HL-60/S4 treated with phorbol 12-myristate 13-acetate at 8.2 ng/mL for 4 days and 3 days (cell line): ENCODE data around the gene TXNDC5.

Experiments
- in situ Hi-C: fragments of 300-500 bp; cut with MboI; formaldehyde crosslinking; loops from 2 replicates; pipeline ENCODE4 v1.15.0; 2022; ENCODE audit warnings: low sequenced_read_pairs

TXNDC5 gene

GRCh38 chr6:7910654-7911344, at the start of gene TXNDC5:
TSS of gene TXNDC5 (minus strand) at chr6:7910788. CDS start at chr6:7910776, 12 bp downstream.
- in situ Hi-C loops, result no loop called here

GRCh38 chr6:7960141-7960540, 49.6 kb upstream of the TXNDC5 start:
- in situ Hi-C loops, result no loop called here

- in situ Hi-C loops, result no loop called here
Measured at GRCh38 chr6:7959453-7959852, 48.9 kb upstream of the TXNDC5 start.

GRCh38 chr6:7958464-7958863, 47.9 kb upstream of the TXNDC5 start:
- in situ Hi-C loops, result no loop called here

- in situ Hi-C loops, result no loop called here
Measured at GRCh38 chr6:7956257-7956656, 45.7 kb upstream of the TXNDC5 start.

- in situ Hi-C loops, result no loop called here
Measured at GRCh38 chr6:7954477-7955200, 44.1 kb upstream of the TXNDC5 start.

GRCh38 chr6:7953753-7954152, 43.2 kb upstream of the TXNDC5 start:
- in situ Hi-C loops, result no loop called here

GRCh38 chr6:7939864-7940228, 29.3 kb upstream of the TXNDC5 start:
- in situ Hi-C loops, result no loop called here

GRCh38 chr6:7939184-7939863, 28.7 kb upstream of the TXNDC5 start:
- in situ Hi-C loops, result no loop called here

GRCh38 chr6:7938562-7939183, 28.1 kb upstream of the TXNDC5 start:
- in situ Hi-C loops, result no loop called here

GRCh38 chr6:7933794-7934193, 23.2 kb upstream of the TXNDC5 start:
- in situ Hi-C loops, result no loop called here

GRCh38 chr6:7932625-7933024, 22.0 kb upstream of the TXNDC5 start:
- in situ Hi-C loops, result no loop called here

GRCh38 chr6:7924867-7925266, 14.3 kb upstream of the TXNDC5 start:
- in situ Hi-C loops, result no loop called here

GRCh38 chr6:7922596-7922995, 12.0 kb upstream of the TXNDC5 start:
- in situ Hi-C loops, result no loop called here

- in situ Hi-C loops, result no loop called here
Measured at GRCh38 chr6:7921632-7922092, 11.1 kb upstream of the TXNDC5 start.

- in situ Hi-C loops, result no loop called here
Measured at GRCh38 chr6:7921046-7921445, 10.5 kb upstream of the TXNDC5 start.

GRCh38 chr6:7920425-7920824, 9.8 kb upstream of the TXNDC5 start:
- in situ Hi-C loops, result no loop called here

GRCh38 chr6:7919871-7920270, 9.3 kb upstream of the TXNDC5 start:
- in situ Hi-C loops, result no loop called here

- in situ Hi-C loops, result no loop called here
Measured at GRCh38 chr6:7918403-7918802, 7.8 kb upstream of the TXNDC5 start.

- in situ Hi-C loops, result no loop called here
Measured at GRCh38 chr6:7917729-7918128, 7.1 kb upstream of the TXNDC5 start.

GRCh38 chr6:7916959-7917358, 6.4 kb upstream of the TXNDC5 start:
- in situ Hi-C loops, result no loop called here
